GM12891 (cell line): ENCODE measurements around the gene TRDMT1.

Experiments used
- POLR2A ChIP-seq: IDR thresholded peaks from 2 replicates; pipeline ENCODE4 v1.6.1; 2011; ENCODE audit warnings: low read depth, low read length, control low read depth
- POLR2AphosphoS5 ChIP-seq: IDR thresholded peaks from 2 replicates; pipeline ENCODE4 v1.6.1; 2011; ENCODE audit warnings: low read depth, low read length, control low read depth
- POU2F2 ChIP-seq: IDR thresholded peaks from 2 replicates; pipeline ENCODE4 v1.6.1; 2011; ENCODE audit warnings: low read depth, mild to moderate bottlenecking, control low read depth, low read length, moderate library complexity
- SPI1 ChIP-seq: IDR thresholded peaks from 2 replicates; pipeline ENCODE4 v1.6.1; 2011; ENCODE audit warnings: low read depth, low read length, control low read depth
- TAF1 ChIP-seq: IDR thresholded peaks from 2 replicates; pipeline ENCODE4 v1.6.1; 2011; ENCODE audit warnings: low read depth, low read length, control low read depth

GRCh38 chr10:17174626-17175025, 26.8 kb downstream of the TRDMT1 start:
- TF ChIP-seq POLR2A (no peak), POLR2AphosphoS5 (no peak), POU2F2 (no peak), SPI1 (no peak), TAF1 (no peak)
